GM19239 (cell line): ENCODE results near the gene RTL9.
A peak's percentile ranks its signal among the peaks of the same experiment; 100 is the strongest.
"Not testable (repeated sequence)": the region's sequence is repeated elsewhere in the genome, so short reads cannot be mapped to it uniquely, and the experiment has no call there.

Experiments used
- DNase-seq: peaks from one replicate; pipeline ENCODE4 v3.0.0; 2011; ENCODE audit warnings: low spot score; ENCODE audit not compliant: insufficient read length
- FAIRE-seq: peaks from 2 replicates; lab custom pipeline; 2011; peaks lifted over from hg19 to GRCh38; lab: Jason Lieb, UNC

Gene RTL9

GRCh38 chrX:110403441-110404238 lies 45.0 kb downstream of the RTL9 start:
- FAIRE-seq (no peak), DNase-seq (no peak)

GRCh38 chrX:110404376-110404775 lies 45.7 kb downstream of the RTL9 start:
- FAIRE-seq: no peak

GRCh38 chrX:110406250-110406649 lies 47.6 kb downstream of the RTL9 start:
- DNase-seq, FAIRE-seq: not testable (repeated sequence)

More at GRCh38 chrX:110404376-110404775, 45.7 kb downstream of the RTL9 start:
- no peak for DNase-seq

- FAIRE-seq (no peak), DNase-seq (no peak)
Measured at GRCh38 chrX:110406822-110407221, 48.2 kb downstream of the RTL9 start.

- FAIRE-seq: peak; percentile 93
Measured at GRCh38 chrX:110407910-110408545, 49.4 kb downstream of the RTL9 start.

More at GRCh38 chrX:110407910-110408545, 49.4 kb downstream of the RTL9 start:
- DNase-seq: peak; percentile 4
